ENCODE measurements around the gene PGS1. TPM values are rescaled to one million over a fixed set of nuclear protein-coding genes. Genes with fewer than 3 reads are reported as not detected.

The PGS1 gene
- total RNA-seq, 1 donor from 2014 or later: 9.1 TPM

DNA sequence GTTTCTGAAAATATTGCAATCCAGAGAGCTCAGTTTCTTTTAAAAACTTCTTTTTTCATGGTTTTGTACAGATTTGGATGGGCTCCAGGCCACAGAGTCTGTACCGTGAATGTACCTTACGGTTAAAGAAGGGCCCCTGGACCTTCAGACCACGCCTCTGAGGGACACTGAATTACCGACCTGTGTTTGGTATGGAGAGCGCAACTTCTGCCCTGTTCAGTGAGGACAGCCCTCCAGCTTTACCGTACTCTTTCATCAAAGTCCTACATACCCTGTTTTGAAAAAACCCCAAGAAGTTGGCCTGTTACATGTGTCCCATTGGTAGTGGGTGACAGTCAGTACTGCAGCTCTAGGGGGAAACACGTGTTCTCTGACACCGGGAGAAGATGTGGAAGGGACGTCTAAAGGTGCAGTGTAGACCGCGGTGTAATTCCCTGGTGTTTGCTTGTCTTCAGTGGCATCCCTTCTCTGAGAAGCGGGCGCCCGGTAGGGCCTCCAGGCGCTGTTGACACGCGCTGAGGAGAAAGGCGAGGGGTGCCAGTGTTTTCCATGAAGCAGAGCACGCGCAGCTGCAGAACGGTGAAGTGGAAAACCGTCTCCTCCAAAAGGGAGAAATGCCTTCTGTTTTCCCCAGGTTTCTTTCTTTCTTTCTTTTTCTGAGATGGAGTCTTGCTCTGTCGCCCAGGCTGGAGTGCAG is 6.2 kb downstream of the PGS1 start:
- ATAC-seq (no peak), DNase-seq (ENCODE audit: low spot score) (no peak)

DNA sequence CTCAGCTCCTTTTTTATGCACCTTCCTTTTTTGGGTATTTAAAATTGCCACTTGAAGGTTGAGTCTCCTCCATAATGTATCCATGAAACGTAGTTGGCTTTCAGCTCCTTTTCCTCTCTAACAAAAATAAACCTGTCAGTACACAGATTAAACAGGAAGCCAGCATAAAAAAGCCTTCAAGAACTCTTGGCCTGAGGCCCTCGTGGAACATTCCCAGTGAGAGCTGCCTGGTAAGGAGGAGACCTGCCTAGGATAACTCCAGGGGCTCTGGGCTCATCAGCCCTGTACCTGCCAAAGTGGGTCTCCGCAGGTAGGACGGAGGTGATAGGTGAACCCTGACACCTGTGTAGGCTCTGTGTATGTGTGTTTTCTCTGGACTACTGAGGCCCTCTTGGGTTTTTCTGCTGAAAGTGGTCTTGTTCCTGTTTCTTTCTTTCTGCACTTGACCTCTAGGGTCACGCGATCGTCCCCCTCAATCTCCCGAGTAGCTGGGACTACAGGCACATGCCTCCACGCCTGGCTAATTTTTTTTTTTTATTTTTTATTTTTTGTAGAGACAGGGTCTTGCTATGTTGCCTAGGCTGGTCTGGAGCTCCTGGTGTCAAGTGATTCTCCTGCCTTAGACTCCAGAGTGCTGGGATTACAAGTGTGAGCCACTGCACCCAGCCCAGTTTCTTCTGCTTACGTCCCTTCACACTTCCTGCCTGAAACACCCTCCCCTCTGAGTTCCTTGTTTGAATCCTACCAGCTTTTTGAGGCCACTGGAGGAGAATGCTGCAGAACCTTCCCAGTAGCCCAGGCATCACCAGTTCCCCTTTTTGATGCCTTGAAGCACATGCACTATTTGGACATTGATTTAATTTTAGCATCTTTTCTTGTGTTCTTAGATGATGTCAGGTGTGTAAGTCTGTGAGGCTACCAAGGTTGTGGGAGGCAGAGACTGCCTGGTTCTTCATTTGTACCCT is 9.8 kb downstream of the PGS1 start:
- peak; percentile 38 for ATAC-seq
- no peak for DNase-seq (ENCODE audit: low spot score)

DNA sequence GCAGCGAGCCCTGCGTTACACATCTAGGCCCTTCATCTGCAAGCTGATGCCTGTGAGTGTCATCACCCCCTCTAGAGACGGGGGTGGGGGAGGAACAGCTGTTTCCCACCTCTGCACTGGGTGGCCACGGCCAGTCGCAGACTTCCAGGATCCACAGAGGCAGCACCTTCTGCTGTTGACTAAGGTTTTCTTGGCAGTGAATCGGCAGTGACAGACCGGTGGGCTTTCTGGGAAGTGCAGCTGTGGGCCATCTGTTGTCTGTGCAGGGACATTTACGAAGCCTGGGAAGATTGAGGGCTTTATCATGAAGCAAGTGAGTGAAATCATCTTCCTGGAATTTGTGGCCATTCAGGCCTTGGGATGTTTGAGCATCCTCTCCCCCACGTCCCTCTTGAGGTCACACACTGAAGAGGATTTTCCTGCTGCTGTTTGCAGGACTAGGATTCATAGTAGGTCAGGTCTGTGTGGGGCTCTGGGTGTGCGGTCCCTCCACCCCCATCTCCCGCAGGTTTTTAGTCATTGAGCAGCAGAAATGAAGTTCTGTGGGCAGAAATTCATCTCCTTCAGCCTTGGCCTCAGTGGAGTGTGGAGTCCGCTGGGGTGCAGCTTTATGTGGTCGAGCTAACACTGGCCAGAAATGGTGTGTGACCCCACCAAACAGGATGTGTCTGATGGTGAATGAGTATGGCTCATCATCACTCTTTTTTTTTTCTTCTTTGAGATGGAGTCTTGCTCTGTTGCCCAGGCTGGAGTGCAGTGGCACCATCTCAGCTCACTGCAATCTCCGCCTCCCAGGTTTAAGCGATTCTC is 12.0 kb downstream of the PGS1 start:
- DNase-seq (ENCODE audit: low spot score): no peak
- no peak for ATAC-seq

DNA sequence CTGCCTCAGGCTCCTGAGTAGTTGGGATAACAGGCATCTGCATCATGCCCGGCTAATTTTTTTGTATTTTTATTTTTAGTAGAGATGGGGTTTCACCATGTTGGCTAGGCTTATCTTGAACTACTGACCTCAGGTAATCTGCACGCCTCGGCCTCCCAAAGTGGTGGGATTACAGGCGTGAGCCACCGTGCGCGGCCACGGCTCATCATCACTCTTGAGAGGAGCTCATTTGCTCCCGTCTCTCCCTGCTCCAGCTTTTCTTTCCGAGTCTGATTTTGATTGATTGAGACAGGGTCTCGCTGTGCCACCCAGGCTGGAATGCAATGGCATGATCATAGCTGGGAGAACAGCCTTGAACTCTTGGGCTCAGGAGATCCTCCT is 12.6 kb downstream of the PGS1 start:
- DNase-seq (ENCODE audit: low spot score) (no peak), ATAC-seq (no peak)

DNA sequence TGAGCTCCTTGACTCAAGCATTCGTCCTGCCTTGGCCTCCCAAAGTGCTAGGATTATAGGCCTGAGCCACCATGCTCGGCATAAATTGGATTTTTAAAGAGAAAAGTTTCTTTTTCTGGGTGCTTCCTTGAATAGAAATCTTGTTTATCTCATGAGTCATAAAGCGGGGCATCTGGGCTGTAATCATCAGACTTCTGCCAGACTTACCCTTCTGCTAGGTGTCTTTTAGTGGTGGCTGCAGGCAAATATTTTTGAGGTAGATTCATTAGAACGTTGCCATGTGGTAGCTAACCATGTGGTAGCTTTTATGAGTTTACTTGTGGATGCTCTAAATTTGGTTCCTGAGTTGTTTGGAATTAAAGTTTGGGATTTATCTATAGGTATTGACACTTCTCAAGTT is 13.4 kb downstream of the PGS1 start:
- DNase-seq (ENCODE audit: low spot score): no peak
- no peak for ATAC-seq

DNA sequence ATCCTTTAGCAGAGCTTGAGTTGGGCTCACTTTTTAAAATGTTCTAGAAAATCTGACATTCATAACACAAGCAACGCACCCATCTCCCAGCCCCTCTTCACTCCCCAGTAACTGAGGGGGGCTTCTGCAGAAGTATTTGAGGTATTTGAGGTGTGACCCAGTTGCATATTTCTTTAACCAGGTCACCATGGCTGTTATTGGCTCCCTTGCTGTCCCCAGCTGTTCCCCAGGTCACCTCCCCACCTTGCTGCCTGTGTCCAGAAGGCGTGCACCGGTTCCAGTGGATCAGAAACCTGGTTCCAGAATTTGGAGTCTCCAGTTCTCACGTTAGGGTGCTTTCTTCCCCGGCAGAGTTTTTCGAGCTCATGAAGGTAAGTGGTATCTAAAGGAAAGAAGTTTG is 13.8 kb downstream of the PGS1 start:
- DNase-seq (ENCODE audit: low spot score) (no peak), ATAC-seq (no peak)

DNA sequence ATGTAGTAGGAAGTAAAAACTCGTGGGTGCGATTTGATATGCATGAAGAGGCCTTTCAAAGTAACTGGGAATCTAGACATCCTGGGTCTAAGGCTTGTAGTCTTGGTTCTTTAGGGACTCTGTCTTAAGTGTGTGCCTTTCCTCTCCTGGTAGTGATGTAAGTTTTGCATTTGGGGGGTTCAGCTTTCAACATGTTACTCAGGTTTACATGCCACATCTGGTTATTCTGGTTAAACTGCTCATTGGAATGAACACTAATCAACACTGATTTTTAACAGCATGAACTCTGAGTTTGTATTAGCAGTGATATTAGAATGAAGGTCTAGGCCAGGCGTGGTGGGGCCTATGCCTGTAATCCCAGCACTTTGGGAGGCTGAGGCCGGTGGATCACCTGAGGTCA is 15.1 kb downstream of the PGS1 start:
- DNase-seq (ENCODE audit: low spot score) (no peak), ATAC-seq (no peak)

DNA sequence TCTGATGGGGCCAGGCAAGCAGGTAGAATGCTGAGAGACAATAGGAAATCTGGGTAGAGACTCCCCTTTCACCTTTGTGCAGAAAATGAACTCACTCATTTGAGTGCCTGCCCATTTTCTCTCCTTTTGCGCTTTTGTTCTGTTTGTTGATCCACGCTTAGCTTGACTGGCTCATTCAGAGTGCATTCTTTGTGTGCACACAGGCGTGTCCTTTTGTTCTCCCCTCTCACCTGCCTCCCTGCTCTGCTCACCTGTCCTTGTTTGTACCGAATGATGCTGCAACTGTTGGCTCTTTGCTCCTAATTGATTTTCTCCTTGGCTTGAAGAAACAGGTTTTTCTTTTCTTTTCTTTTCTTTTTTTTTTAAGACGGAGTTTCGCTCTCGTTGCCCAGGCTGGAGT is 15.8 kb downstream of the PGS1 start:
- no peak for DNase-seq (ENCODE audit: low spot score)
- ATAC-seq: no peak

DNA sequence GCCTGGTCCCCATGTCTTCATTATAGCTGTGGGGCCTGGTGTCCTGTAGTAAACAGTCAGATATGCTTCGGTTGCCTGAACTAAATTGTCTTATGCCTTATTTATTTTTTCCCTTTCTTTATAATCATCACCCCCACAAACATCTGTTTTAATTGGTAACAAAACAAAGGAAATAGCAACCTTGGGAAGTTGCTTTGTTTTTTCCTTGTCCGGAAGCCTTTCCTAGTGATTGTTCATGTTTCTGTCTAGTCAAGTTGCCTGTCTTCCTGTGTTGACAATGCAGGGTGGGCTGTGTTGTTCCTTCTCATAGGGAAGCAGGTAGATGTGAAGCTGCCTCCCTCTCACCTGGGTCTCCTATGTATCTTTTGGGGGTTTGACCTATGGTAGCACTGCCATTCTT is 16.7 kb downstream of the PGS1 start:
- ATAC-seq (no peak), DNase-seq (ENCODE audit: low spot score) (no peak)

DNA sequence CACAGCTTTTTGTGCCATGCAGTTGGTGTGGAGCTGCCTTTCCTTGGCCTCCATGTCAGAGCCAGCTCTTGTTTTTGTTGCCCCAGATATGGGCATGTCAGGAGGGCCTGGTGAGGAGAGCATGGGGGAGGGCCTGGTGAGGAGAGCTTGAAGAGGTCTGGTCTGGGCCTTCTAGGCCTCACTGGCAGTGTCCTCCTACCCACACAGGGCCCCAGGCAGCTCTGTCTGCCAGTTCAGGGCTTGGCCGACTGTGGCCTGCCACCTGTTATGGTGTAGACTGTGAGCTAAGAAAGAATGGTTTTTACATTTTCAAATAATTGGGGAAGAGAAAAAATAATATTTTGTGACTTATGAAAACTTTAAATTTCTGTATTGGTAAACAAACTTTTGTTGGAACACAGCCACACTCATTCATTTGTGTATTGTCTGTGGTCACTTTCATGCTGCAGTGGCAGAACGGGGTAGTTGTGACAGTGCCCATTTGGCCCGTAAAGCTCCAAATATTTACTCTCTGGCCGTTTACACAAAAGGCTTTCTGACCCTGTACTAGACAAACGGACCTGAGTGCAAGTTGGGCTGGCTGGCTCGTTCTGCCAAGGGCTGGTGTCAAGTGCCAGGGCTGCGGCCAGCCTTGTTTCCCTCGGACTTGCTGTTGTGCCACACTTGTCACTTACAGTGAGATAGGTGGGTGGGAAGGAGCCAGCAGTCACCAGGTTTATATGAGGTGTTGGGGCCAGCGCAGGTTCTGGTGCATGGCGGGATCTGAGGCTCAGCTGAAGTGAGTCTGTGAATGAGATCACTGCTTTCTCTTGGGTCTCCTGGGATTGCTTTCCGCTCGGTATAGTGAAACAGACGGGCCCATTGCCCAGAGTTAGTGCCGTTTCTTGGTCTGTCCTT is 18.2 kb downstream of the PGS1 start:
- peak; percentile 92 for ATAC-seq
- peak; percentile 91 for DNase-seq (ENCODE audit: low spot score)

DNA sequence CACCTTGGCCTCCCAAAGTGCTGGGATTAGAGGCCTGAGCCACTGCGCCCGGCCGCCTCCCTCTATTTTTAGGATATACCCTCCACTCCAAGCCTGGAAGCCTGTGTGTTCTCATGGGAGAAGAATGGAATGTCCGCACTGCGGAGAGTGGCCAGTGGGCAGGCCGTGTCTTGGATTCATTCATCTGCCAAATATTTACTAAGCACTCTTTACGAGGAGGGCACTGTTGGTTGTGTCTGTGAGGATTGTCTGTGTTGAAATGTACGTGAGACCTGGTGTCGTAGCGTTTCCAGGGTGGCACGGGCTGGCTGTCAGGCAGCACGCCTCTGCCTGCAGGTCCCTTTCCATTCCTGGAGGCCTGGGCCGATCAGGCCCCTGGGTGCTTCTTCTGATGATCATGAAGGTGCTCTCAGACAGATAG is 19.2 kb downstream of the PGS1 start:
- peak; percentile 53 for ATAC-seq

DNA sequence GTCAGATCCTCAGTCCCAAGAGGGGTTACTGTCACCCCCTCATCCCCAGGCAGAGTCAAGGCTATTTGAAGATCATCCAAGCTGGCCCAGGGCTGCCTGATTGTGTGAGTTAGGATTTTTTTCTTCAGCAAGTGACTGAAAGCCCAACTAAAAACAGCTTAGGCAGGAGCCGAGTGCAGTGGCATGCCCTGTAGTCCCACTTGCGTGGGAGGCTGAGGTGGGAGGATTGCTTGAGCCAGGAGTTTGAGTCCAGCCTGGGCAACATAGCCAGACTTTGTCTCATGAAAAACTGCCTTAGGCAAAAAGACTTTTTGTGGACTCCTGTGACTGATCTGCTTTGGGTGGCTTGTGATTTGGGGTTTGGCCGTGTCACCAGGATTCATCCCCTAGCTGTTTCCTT is 19.9 kb downstream of the PGS1 start:
- ATAC-seq: no peak
- DNase-seq (ENCODE audit: low spot score): no peak

More for the DNA sequence above, 19.2 kb downstream of the PGS1 start:
- peak; percentile 52 for DNase-seq (ENCODE audit: low spot score)

DNA sequence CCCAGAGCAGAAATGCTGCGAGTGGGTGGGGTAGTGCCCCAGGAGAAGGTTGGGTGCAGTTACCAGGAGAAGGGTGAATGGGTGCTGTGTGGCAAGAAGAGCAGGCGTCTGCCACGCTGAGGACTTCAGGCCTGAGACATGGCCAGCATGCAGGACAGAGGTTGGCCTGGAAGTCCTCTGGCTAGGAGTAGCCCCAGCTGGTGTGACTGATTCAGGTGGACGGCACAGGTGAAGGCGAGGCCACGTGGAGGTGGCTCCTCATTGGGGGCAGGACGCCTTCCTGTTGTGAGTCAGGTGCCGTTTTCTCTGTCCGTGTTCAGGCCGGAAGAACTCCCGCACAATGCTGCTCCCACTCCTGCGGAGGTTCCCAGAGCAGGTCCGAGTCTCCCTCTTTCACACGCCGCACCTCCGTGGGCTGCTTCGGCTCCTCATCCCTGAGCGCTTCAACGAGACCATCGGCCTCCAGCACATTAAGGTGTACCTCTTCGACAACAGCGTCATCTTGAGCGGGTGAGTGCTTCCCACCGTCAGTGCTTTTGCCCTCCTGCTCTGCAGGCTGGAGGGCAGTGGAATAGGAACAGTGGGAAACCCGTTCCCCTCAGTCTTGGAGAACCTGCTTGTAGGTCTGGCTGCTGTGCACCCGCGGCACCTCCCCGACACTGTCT is 20.7 kb downstream of the PGS1 start:
- DNase-seq (ENCODE audit: low spot score) (no peak), ATAC-seq (no peak)

DNA sequence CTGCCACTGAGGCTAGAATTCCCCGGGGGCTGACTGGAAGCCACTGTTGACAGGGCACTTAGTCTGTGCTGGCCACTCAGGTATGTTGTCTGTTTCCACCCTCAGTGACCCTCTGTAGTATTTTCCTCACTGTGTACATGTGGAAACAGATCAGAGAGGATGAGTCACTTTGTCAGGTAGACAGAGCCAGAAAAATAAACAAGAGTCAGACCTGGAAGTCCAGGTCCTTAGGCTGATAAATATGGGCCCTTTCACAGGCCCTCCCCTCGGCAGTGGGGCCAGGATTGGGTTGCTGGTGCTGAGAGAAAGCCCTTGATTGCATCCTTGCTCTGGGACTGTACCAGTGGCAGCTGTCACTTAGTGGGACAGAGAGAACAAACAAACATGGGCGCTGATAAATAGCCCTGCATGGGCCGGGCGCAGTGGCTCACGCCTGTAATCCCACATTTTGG is 21.3 kb downstream of the PGS1 start:
- no peak for DNase-seq (ENCODE audit: low spot score)
- no peak for ATAC-seq

DNA sequence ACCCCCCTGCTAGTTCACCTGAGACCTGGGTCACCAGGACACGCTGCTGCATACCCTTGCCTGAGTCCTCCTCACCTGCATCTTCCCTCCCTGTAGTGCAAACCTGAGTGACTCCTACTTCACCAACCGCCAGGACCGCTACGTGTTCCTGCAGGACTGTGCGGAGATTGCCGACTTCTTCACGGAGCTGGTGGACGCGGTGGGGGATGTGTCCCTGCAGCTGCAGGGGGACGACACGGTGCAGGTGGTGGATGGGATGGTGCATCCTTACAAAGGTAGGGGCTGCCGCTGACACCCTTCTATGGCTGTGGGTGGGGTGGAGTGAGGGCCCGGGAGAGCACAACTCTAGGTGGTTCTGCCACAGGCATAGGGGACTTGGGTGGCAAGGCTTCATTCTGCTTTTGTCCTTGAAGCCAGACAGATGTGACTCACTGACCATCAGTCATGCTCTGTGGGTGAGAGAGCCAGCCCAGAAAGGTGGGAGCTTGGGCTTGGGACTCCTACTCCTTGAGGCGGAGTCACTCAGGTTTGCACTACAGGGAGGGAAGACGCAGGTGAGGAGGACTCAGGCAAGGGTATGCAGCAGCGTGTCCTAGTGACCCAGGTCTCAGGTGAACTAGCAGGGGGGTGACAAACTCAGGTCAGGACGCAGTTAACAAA is 22.3 kb downstream of the PGS1 start:
- ATAC-seq: no peak
- no peak for DNase-seq (ENCODE audit: low spot score)

DNA sequence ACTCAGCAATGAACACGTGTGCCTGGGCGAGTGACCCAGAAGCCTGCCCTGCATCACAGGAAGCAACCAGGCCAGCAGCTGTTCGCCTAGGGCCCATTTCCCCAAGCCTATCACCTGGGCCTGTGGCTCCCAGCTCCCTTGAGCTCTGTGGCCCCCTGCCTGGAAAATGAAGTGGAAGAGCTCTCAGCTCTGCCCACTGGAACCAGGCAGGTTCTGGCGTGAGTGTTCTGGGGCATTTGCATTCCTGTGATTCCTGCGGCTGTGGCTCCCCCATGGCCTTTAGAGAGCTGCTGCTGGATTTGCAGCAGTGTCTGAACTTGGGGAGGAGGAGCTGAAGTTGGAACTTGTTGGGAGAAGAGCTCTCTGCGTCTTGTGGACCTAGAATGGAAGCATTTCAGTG is 22.8 kb downstream of the PGS1 start:
- no peak for ATAC-seq

DNA sequence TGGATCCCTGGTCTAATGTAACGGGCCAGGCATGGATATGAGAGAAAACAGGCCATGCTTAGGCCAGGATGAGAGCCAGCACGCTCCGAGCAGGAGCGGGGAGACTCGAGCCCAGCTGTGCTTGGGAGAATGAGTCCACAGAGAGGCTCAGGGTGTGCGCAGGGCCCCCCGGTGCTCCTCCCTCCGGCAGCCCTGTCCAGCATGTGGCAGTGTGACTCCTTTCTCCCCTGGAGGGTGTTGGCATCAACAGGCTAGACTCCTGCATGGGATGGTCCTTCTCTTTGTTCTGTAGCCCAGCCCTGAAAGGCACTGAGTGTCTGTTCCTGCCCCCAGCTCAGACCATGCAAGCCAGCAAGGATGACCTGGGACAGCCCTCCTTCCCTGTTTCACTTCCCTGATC is 23.4 kb downstream of the PGS1 start:
- DNase-seq (ENCODE audit: low spot score): no peak
- no peak for ATAC-seq

More for the DNA sequence above, 22.8 kb downstream of the PGS1 start:
- no peak for DNase-seq (ENCODE audit: low spot score)

DNA sequence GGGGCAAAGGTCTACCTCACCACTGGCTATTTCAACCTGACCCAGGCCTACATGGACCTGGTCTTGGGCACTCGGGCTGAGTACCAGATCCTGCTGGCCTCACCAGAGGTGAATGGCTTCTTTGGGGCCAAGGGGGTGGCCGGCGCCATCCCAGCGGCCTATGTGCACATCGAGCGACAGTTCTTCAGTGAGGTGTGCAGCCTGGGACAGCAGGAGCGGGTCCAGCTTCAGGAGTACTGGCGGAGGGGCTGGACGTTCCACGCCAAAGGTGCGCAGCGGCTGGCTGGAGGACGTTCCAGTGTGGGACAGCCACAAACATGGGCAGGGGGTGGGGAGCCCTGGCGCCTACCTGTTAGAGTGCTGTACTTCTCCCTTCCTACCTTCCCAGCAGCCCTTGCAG is 25.4 kb downstream of the PGS1 start:
- no peak for ATAC-seq
- DNase-seq (ENCODE audit: low spot score): no peak

DNA sequence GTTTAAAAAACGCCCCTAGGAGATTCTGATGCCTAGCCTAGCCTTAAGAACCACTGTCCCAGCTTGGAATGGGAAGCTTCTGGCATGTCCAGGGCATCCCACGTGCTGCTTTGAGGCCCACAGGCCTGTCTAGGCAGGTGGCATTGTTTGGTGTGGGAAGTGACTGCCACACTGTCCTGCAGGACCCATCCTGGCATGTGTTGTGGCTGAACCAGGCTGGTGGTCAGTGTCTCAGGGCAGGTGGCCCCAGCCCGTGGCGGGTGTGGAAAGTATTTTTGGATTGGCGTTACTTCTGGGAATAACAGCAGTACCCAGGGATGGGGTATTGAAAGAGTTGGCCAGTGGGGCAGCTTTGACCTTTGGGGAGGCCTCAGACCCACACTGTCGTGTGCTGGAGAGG is 27.9 kb downstream of the PGS1 start:
- DNase-seq (ENCODE audit: low spot score) (no peak), ATAC-seq (no peak)
